Lower lobe of right lung (tissue), 2 donors: ENCODE measurements around the gene GLYR1. TPM values are rescaled to one million over a fixed set of nuclear protein-coding genes. Genes with fewer than 3 reads are reported as not detected.

Experiments used
- ATAC-seq, 2 donors: fragments of 200-7000 bp; cut with Tn5 transposase; one replicate each; pipeline ENCODE4 v1.9.1; 2020 to 2022; ENCODE audit warnings: mild to moderate bottlenecking in 2 of 2, moderate library complexity in 2 of 2
- DNase-seq: peaks from one replicate; pipeline ENCODE4 v3.0.0-alpha.2; 2020
- H3K27ac ChIP-seq: fragments of 200-600 bp; one replicate; pipeline ENCODE4 v1.8.0; 2022
- H3K27me3 ChIP-seq: fragments of 200-600 bp; one replicate; pipeline ENCODE4 v1.8.0; 2022; ENCODE audit warnings: low read depth
- H3K36me3 ChIP-seq: fragments of 200-600 bp; one replicate; pipeline ENCODE4 v1.8.0; 2022; ENCODE audit warnings: mild to moderate bottlenecking
- H3K4me1 ChIP-seq: fragments of 200-600 bp; one replicate; pipeline ENCODE4 v1.8.0; 2022
- H3K4me3 ChIP-seq: fragments of 200-600 bp; one replicate; pipeline ENCODE4 v1.8.0; 2022; ENCODE audit warnings: mild to moderate bottlenecking
- H3K9me3 ChIP-seq: fragments of 200-600 bp; one replicate; pipeline ENCODE4 v1.8.0; 2022
- intact Hi-C: fragments of 100-400 bp; cut with DNase I; formaldehyde crosslinking; loops from one replicate; pipeline ENCODE4 v1.11.0; 2022
- total RNA-seq: library from RNA; stranded (reverse); fragmentation: NEBNext Ultra II Directional; extraction: Animal tissue kit (Norgen Biotek cat#: 25700); gene quantifications from one replicate; pipeline ENCODE4 v1.2.1, GENCODE V29; 2021
- TF ChIP-seq, protein P1 (sequence below): fragments of 200-600 bp; IDR thresholded peaks from one replicate; pipeline ENCODE4 v1.8.0; 2022; ENCODE audit warnings: antibody characterized with exemption, mild to moderate bottlenecking
- donor health status: DM: no; HTN: yes; CAD: no; lungs with severe emphysema.

Gene GLYR1
- total RNA-seq, 1 donor from 2014 or later = 89.3 TPM

DNA sequence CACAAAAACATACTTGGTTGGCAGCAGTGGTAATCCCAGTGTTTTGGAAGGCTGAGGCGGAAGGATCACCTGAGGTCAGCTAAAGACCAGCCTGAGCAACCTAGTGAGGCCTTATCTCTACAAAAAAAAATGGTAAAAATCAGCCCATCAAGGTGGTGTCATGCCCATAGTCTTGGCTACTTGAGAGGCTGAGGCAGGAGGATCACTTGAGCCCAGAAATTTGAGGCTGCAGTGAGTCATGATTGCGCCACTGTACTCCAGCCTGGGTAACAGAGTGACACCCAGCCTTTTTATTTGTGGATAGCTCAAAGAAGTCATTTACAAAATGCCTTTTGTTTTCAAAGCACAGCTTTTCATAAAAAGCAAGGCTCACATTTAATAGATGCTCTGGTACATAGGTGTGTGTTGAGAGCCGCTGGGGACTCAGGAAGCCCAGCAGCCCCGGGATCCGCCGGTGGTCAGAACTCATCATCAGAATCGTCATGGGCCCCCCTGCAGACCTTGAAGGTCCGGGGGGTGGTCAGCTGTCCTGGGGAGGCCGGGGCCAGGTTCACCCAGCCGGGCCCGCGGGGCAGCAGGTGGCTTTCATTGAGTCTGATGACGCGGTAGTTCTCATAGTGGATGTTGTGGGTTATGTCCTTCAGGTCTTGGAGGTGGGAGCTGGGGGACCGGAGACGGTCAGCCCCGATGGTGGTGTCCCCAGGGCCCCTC, 69.6 kb downstream of the GLYR1 start:
- H3K4me3 ChIP-seq = no peak overlapping the region
- intact Hi-C loops = no loop called here
- TF ChIP-seq, protein P1, sequence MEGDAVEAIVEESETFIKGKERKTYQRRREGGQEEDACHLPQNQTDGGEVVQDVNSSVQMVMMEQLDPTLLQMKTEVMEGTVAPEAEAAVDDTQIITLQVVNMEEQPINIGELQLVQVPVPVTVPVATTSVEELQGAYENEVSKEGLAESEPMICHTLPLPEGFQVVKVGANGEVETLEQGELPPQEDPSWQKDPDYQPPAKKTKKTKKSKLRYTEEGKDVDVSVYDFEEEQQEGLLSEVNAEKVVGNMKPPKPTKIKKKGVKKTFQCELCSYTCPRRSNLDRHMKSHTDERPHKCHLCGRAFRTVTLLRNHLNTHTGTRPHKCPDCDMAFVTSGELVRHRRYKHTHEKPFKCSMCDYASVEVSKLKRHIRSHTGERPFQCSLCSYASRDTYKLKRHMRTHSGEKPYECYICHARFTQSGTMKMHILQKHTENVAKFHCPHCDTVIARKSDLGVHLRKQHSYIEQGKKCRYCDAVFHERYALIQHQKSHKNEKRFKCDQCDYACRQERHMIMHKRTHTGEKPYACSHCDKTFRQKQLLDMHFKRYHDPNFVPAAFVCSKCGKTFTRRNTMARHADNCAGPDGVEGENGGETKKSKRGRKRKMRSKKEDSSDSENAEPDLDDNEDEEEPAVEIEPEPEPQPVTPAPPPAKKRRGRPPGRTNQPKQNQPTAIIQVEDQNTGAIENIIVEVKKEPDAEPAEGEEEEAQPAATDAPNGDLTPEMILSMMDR = no peak

DNA sequence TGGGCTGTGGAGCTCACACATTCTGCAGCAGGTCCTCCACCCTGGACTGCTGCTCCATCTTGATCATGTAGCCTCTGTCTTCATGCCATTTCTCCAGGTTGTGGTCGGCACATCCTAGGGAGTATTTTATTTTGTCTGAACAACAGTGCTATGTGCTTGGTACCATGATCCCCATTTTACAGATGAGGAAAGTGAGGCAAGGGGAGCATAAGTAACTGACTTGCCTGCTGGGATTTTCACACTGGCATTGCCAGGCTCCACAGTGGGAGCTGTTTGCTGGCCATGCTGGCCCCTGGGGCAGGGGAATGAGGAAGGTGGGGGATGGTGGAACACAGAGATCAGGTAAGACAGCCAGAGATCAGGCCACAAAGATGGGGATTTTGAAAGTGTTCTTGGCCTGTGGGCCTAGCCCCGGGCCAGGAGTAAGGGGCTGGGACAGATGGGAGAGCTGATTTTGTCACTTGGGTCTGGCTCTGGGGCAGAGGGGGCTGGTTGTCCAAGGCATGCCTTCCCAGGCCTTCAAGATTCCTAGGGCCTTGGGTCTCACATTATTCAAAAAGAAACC, 70.9 kb downstream of the GLYR1 start:
- TF ChIP-seq, protein P1 = no peak
- intact Hi-C loops = no loop called here

More for the DNA sequence above, 69.6 kb downstream of the GLYR1 start:
- ATAC-seq (no peak), DNase-seq (no peak)
- Histone ChIP-seq H3K9me3 (no peaks in the 10 kb centered on the region), H3K27ac (no peak overlapping the region), H3K4me1 (no peaks in the 10 kb centered on the region), H3K27me3 (no peaks in the 10 kb centered on the region), H3K36me3 (no peaks in the 10 kb centered on the region)

DNA sequence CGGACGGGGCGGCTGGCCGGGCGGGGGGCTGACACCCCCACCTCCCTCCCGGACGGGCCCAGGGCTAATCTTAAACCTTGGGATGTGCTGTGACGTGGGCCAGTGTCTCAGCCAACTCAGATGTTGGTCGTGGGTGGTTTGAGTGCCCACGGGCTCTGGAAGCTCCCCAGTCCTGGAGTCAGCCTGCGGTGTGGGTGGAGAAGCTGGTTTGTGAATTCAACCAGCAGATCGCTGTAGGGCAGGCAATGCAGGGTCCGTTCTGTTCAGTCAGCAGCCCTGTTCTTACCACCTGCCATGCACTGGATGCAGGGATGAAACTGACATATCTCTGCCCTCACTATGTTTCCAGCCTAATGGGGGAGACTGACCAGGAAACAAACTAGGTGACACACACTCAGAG, 72.1 kb downstream of the GLYR1 start:
- no peak for ATAC-seq
- H3K27me3 ChIP-seq = no peaks in the 10 kb centered on the region
- H3K27ac ChIP-seq = no peak overlapping the region
- H3K4me1 ChIP-seq = no peaks in the 10 kb centered on the region
- TF ChIP-seq, protein P1 = no peak
- no peaks in the 10 kb centered on the region for H3K36me3 ChIP-seq
- H3K4me3 ChIP-seq = no peak overlapping the region
- no peaks in the 10 kb centered on the region for H3K9me3 ChIP-seq
- DNase-seq = no peak
- intact Hi-C loops = no loop called here

More for the DNA sequence above, 70.9 kb downstream of the GLYR1 start:
- no peaks in the 10 kb centered on the region for H3K9me3 ChIP-seq
- H3K27ac ChIP-seq = no peak overlapping the region
- H3K27me3 ChIP-seq = no peaks in the 10 kb centered on the region
- no peaks in the 10 kb centered on the region for H3K4me1 ChIP-seq
- H3K4me3 ChIP-seq = no peak overlapping the region
- DNase-seq (no peak), ATAC-seq (no peak)
- H3K36me3 ChIP-seq = no peaks in the 10 kb centered on the region

DNA sequence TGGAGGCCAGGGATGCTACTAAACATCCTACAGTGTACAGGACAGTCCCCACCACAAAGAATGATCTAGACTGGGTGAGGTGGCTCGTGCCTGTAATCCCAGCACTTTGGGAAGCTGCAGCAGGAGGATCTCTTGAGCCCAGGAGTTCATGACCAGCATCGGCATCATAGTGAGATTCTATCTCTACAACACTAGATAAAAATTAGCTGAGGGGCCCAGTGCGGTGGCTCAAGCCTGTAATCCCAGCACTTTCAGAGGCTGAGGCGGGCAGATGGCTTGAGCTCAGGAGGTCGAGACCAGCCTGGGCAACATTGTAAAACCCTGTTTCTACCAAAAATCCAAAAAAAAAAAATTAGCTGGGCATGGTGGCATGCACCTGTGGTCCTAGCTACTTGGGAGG, 74.7 kb downstream of the GLYR1 start:
- Histone ChIP-seq H3K9me3 (no peaks in the 10 kb centered on the region), H3K27me3 (no peaks in the 10 kb centered on the region), H3K27ac (no peak overlapping the region), H3K36me3 (no peaks in the 10 kb centered on the region), H3K4me3 (no peak overlapping the region), H3K4me1 (peaks cover 16% of the 10 kb centered on the region)
- no peak for DNase-seq
- TF ChIP-seq, protein P1 = no peak
- intact Hi-C loops = no loop called here
- ATAC-seq = no peak

DNA sequence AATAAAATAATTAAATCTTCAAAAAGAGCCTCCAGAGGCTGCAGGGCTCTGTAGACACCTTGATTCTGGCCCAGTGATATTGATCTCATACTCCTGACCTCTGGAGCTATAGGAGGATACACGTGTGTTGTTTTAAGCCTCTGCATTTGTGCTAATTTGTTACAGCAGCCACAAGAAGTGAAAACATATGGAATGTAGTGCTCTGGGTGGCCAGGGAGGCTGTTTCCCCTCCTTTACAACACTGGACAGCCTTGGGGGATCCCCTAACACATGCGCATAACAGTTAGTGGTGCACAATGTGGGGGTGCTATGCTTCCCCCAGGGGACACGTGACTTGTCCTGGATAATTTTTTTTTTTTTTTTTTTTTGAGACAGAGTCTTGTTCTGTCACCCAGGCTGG, 75.4 kb downstream of the GLYR1 start:
- DNase-seq (no peak), ATAC-seq (no peak)
- H3K27ac ChIP-seq = no peak overlapping the region
- intact Hi-C loops = no loop called here
- H3K4me3 ChIP-seq = no peak overlapping the region
- TF ChIP-seq, protein P1 = no peak
- no peaks in the 10 kb centered on the region for H3K9me3 ChIP-seq
- H3K36me3 ChIP-seq = no peaks in the 10 kb centered on the region
- H3K27me3 ChIP-seq = no peaks in the 10 kb centered on the region
- peaks cover 17% of the 10 kb centered on the region for H3K4me1 ChIP-seq
